IPS-20b (cell line): Measurements from ENCODE around the gene PAN3.

Experiments used
- H3K27ac ChIP-seq: one replicate; pipeline ENCODE4 v1.5.1; 2013; ENCODE audit warnings: low read length
- H3K27me3 ChIP-seq: 2 replicates; pipeline ENCODE4 v1.6.1; 2013; ENCODE audit warnings: mild to moderate bottlenecking, low read length, inconsistent platforms; ENCODE audit not compliant: insufficient read depth
- H3K36me3 ChIP-seq: 2 replicates; pipeline ENCODE4 v1.6.1; 2013; ENCODE audit warnings: low read depth, mild to moderate bottlenecking, inconsistent platforms, low read length, moderate library complexity; ENCODE audit not compliant: insufficient read depth
- H3K4me1 ChIP-seq: 2 replicates; pipeline ENCODE4 v1.6.1; 2013; ENCODE audit warnings: mild to moderate bottlenecking, control low read depth, inconsistent platforms, low read length, moderate library complexity; ENCODE audit not compliant: insufficient read depth
- H3K4me3 ChIP-seq: 2 replicates; pipeline ENCODE4 v1.5.1; 2013; ENCODE audit warnings: mild to moderate bottlenecking, low read length, inconsistent platforms
- H3K9ac ChIP-seq: 2 replicates; pipeline ENCODE4 v1.6.1; 2013; ENCODE audit warnings: low read depth, mild to moderate bottlenecking, inconsistent platforms, low read length, moderate library complexity
- H3K9me3 ChIP-seq: 2 replicates; pipeline ENCODE4 v1.6.1; 2013; ENCODE audit warnings: mild to moderate bottlenecking, low read depth, low read length, inconsistent platforms; ENCODE audit not compliant: insufficient read depth

Gene PAN3

DNA sequence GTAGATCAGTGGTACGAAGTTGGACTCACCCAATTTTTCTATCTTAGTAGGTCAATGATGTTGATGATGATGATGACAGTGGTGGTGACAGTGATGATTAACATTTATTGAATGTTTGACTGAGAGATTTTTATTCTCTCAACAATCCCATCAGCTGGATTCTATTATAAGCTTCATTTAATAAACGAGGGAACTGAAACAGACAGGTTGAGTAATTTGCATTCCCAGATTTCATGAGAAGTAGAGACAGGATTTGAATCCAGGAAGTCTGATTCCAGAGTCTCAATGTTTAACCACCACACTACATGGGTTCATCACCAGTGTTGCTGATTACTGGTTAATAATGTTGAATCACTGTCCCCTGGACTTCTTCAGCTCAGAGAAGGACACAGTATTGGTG is 187.7 kb downstream of the PAN3 start:
- H3K27me3 ChIP-seq = no peaks in the 10 kb centered on the region
- H3K36me3 ChIP-seq = peaks cover 32% of the 10 kb centered on the region; the same call in 1 of the 2 replicates
- no peaks in the 10 kb centered on the region; the same call in 1 of the 2 replicates for H3K4me1 ChIP-seq
- H3K4me3 ChIP-seq = no peak overlapping the region
- H3K9me3 ChIP-seq = no peaks in the 10 kb centered on the region
- no peak overlapping the region for H3K9ac ChIP-seq
- H3K27ac ChIP-seq = no peak overlapping the region

DNA sequence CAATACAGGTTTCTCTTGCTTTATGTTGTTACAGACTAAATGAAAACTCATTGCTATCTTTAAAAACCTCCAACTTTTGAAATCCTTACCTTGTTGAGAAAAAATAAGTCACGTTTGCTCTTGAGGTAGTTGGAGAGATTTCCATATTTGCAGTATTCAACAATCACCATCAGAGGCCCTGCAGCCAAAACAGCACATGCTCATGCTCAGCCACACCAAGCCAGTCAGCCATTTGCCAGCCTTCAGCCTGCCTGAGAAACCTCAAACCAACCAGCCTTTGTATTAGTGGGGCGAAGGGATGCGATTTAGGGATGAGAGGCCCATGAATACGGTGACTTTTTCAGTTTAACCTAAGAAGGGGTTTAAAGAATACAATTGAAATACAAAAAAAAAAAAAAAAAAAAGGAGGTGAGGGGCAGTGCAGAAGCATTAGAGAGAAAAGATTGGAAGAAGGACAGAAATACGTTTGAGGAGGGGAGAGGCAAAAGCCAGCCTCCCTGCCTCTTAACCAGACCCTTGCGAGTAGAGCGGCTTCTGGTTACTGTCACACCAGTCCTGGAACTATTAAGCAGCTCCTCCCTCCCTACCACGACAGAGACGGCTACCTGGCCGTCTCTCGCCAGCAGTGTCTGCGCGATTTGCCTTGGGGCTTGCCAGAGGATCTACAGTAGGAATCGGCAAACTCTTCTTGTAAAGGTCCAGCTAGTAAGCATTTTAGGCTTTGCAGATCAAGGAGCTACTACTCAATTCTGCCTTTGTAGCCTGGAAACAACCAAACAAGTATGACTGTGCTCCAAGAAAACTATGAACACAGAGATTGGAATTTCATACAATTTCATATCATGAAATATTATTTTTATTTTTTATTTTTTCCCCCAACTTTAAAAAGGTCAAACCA is 189.3 kb downstream of the PAN3 start:
- Histone ChIP-seq H3K9ac (no peak overlapping the region), H3K27ac (no peak overlapping the region), H3K36me3 (peaks cover 28% of the 10 kb centered on the region; the same call in 1 of the 2 replicates), H3K4me1 (no peaks in the 10 kb centered on the region; the same call in 1 of the 2 replicates), H3K27me3 (no peaks in the 10 kb centered on the region), H3K4me3 (no peak overlapping the region), H3K9me3 (no peaks in the 10 kb centered on the region)

DNA sequence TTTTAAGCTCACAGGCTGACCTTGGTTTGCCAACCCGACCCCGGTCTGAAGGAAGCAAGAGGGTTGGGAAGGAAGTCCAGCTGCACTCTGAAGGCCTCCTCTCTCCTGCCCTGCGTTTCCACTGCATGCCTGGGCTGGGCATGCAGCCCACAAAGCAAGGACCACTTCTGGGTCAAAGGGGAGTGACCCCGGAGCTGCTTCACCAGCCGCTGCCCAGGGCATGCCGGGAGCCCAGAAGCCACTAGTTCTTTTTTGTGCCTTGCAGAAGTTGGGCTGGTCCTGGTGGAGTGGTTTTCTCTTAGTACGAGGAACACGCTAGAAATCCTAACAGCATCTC is 189.9 kb downstream of the PAN3 start:
- Histone ChIP-seq H3K4me3 (no peak overlapping the region), H3K27me3 (no peaks in the 10 kb centered on the region), H3K9ac (no peak overlapping the region; the same call in 1 of the 2 replicates), H3K36me3 (peaks cover 34% of the 10 kb centered on the region; the same call in 1 of the 2 replicates), H3K9me3 (no peaks in the 10 kb centered on the region), H3K4me1 (no peaks in the 10 kb centered on the region; the same call in 1 of the 2 replicates), H3K27ac (no peak overlapping the region)

DNA sequence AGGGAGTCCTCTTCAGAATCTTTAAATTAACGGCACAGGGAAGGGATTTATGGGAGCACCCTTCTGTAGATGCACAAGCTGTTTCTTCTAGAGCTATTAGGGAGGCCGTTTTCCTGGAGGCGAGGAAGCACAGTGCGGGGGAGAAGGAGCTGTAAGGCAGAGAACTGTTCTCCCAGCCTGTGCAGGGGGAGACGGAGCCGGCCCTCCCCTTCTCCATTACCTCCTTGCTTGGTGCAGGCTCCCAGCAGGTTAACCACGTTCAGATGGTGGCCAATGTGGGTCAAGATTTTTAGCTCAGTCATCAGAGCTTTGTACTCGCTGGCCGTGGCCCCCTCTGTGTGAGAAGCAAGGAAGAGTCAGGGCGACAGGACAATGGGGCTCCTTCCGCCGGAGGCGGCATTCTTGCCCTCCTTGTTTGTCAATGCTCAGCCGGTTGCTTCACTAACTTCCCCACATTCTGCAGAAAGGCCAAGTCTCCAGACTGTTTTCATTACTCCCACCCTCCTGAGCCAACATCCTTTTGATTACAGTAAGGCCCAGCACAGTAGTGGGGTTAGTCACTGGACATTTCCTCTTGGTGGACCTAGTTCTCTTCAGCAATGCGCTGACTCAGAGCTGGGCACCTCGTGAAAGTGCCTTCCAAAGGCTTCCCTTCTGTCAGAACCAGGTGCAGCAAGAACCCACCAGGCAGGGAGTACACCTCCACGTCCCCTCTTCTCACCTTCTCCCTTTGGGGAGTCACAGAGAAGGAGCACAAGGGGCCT is 191.2 kb downstream of the PAN3 start:
- Histone ChIP-seq H3K4me1 (no peaks in the 10 kb centered on the region; the same call in 1 of the 2 replicates), H3K4me3 (no peak overlapping the region), H3K9ac (no peak overlapping the region), H3K27ac (no peak overlapping the region), H3K9me3 (no peaks in the 10 kb centered on the region), H3K27me3 (no peaks in the 10 kb centered on the region), H3K36me3 (peaks cover 47% of the 10 kb centered on the region; the same call in 1 of the 2 replicates)

DNA sequence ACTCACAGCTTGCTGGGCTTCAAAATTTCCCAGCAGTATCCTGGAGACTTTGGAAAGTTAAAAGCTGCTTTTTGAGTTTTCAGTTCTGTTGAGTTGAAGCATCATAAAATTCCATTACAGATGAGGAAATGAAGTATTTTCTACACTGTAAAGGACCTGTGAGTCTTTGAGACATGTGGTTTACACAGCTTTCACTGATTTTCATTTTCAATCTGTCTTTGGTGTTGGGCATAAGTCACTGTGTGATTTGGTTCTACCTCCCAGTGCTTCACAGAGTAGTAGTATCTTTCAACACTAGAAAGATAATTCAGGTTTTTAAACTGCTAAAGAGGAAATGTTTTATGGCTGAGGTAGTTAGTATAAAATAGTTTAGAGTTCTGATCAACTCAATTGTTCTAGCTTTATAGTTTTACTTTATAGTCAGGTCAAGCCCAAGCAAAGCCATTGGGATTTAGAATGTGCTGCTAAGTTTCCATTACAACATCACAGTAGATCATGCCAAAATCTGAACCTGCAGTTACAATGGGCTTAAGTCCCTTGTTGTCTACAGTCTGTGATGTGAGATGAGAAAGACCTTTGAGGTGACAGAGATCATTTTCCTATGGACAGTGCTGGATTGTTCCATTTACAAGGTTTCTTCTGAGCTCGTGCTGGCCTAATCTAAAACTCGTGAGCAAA is 195.0 kb downstream of the PAN3 start:
- Histone ChIP-seq H3K9ac (no peak overlapping the region), H3K27me3 (no peaks in the 10 kb centered on the region), H3K9me3 (no peaks in the 10 kb centered on the region), H3K4me3 (no peak overlapping the region), H3K27ac (no peak overlapping the region), H3K4me1 (no peaks in the 10 kb centered on the region), H3K36me3 (peaks cover 69% of the 10 kb centered on the region)

DNA sequence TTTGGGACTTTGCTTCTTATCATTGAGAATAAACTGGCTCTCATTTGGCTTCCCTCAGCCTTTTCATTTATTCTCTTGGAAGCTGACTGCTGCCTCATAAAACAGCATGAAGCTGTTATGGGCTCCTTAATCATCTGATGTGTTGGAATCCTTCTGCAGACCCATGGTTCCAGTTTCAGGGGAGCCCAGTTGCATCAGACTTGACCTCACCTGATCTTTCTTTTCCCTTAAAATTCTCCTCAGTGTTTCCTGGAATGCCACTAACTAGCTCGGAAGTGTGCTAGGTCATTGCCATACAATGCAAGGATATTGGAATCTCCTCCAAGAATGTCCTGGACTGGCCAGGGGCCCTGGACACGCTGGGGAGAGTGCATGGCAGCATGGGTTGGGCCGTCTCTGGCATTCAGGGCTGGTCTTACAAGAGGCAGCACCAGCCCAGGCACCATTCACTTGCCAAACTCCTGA is 197.9 kb downstream of the PAN3 start:
- Histone ChIP-seq H3K9me3 (no peaks in the 10 kb centered on the region), H3K27me3 (no peaks in the 10 kb centered on the region), H3K36me3 (peaks cover 69% of the 10 kb centered on the region), H3K4me1 (no peaks in the 10 kb centered on the region), H3K27ac (no peak overlapping the region), H3K9ac (no peak overlapping the region), H3K4me3 (no peak overlapping the region)

DNA sequence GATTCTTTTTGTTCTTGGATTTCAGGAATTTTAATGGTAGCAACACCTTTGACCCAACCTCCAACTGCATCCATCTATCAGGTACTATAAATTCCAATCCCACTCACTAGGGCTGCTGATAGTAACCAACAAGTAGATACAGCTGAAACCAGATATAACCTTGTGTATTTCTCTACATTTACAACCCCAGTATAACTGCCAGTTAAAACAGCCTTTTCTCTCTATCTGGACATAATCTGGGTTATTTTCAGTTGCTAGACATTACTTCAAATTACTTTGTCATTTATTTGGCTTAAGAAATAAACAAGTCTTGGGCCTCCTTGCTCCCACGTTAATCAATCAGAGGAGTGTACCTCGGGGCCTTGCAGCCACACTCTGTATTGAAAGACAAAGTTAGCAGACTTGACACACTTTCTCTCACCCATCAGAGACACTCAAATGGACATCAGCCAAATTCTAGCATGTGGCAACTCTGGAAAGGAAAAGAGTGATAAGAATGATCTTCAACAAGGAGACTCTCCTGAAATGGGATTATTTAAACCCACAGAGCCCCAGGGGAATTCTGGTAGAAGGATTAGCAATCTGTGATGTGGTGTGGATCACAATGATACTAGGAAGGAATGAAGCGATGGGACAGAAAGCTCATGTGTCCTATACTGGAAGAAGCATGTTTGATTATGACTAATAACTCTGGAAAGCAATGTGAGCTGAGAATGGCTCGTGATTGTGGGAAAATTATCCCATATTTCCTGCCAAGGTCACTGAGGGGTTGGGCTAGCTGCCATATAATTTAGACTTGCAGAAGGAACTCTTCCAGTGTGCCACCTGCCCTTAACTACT is 199.0 kb downstream of the PAN3 start:
- H3K4me1 ChIP-seq = no peaks in the 10 kb centered on the region
- H3K9ac ChIP-seq = no peak overlapping the region
- peaks cover 63% of the 10 kb centered on the region for H3K36me3 ChIP-seq
- no peaks in the 10 kb centered on the region for H3K27me3 ChIP-seq
- no peak overlapping the region for H3K4me3 ChIP-seq
- no peak overlapping the region for H3K27ac ChIP-seq
- H3K9me3 ChIP-seq = no peaks in the 10 kb centered on the region

DNA sequence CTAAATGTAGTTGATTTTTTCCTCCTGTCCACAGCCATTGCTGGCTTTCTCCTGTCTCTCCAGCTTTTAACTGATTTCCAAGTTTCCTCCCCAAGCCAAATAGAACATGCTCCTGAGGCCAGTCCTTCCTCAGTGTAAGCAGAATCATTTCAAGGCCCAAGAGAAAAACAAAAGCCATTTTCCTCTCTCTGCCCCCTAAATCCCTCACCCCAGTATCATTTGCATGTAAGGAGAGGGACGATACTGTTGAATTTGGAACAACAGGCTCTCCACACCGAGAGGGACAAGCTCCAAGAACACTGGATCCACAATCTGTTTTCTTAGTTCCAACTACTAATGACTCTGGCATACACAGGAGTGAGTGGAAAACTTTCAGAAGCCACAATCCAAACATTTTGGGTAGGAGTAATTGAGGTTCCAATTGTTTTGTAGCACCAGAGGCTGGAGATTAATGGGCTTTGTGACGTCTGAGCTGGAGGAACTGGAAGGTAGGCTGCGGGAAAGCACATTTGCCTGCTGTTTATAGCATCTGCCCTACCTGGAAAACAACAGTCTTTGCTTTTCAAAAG is 199.7 kb downstream of the PAN3 start:
- no peaks in the 10 kb centered on the region for H3K27me3 ChIP-seq
- H3K27ac ChIP-seq = no peak overlapping the region
- no peak overlapping the region for H3K4me3 ChIP-seq
- no peak overlapping the region for H3K9ac ChIP-seq
- no peaks in the 10 kb centered on the region for H3K9me3 ChIP-seq
- H3K36me3 ChIP-seq = peaks cover 56% of the 10 kb centered on the region
- no peaks in the 10 kb centered on the region for H3K4me1 ChIP-seq

DNA sequence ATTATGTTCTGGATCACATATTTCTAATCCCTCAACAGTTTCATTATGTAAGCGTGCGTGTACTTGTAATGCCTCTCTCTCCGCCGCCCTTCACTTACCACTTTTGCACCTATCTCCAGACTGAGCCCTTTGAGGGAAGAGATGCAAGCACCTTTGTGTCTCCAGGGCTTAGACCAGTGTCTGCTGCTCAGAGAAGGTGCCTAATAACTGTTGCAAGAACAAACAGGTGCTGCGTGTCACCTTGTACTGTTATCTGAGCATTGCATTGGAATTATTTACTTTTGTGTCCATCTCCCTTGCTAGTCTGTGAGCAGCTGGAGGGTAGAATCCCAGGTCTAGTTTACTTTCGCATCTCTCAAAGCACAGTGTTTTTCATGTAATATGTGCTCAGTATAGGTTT is 200.4 kb downstream of the PAN3 start:
- H3K36me3 ChIP-seq = peaks cover 50% of the 10 kb centered on the region
- H3K4me1 ChIP-seq = no peaks in the 10 kb centered on the region
- no peaks in the 10 kb centered on the region for H3K27me3 ChIP-seq

DNA sequence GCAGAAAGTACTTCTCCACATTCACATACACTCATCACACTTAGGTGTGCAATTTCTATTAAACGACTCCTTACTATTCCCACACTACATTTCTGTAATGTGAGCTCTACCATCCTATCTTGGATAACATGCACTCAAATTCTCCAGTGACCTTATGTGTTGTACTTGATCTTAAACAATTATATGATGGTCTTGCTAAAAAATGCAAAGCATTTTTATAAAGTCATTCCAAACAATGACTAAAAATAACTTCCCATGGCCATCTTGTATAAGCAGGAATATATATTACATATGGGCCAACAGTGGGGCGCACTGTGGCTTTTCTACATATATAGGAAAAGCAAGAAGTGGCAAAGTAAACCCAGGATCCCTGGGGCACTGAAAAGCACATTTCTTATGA is 201.1 kb downstream of the PAN3 start:
- Histone ChIP-seq H3K4me1 (no peaks in the 10 kb centered on the region), H3K36me3 (peaks cover 45% of the 10 kb centered on the region), H3K27me3 (no peaks in the 10 kb centered on the region), H3K9me3 (no peaks in the 10 kb centered on the region), H3K4me3 (no peak overlapping the region), H3K9ac (no peak overlapping the region), H3K27ac (no peak overlapping the region)

More for the DNA sequence above, 200.4 kb downstream of the PAN3 start:
- H3K27ac ChIP-seq = no peak overlapping the region
- H3K9ac ChIP-seq = no peak overlapping the region
- no peak overlapping the region for H3K4me3 ChIP-seq
- no peaks in the 10 kb centered on the region for H3K9me3 ChIP-seq
